SH-SY5Y (cell line): ENCODE data around the gene MBD3L2B.

ENCODE experiments used
- GATA2 ChIP-seq: IDR thresholded peaks from 2 replicates; pipeline ENCODE4 v1.6.1; 2011; ENCODE audit warnings: mild to moderate bottlenecking, low read depth, low read length
- GATA3 ChIP-seq: IDR thresholded peaks from 2 replicates; pipeline ENCODE4 v1.6.1; 2011; ENCODE audit warnings: low read depth, mild to moderate bottlenecking, low read length, moderate library complexity

DNA sequence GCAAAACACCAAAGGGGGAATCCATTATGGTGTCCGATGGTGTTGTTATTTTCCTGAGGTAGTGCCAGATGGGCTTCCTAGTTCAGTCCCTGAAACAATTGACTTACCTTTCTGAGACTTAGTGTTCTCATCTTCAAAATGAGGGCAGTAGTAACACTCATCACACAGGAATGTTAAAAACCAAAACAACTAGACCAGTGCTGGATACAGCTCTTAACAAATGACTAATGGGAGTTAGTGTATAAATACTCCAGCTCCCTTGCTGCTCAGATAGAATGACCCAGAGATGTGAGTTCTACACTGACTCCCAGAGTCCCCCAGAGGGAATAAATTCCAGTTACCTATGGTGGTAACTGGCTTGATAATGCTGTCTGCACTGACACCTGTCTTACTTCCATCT is 49.9 kb downstream of the MBD3L2B start:
- TF ChIP-seq GATA3 (no peak), GATA2 (no peak)
